ENCODE data around the gene PRKAB2. TPM values are rescaled to one million over a fixed set of nuclear protein-coding genes. Genes with fewer than 3 reads are reported as not detected.

PRKAB2 gene
- total RNA-seq, 4 donors from 2014 or later, result 21.5 to 45.4 (median 30.3) TPM

DNA sequence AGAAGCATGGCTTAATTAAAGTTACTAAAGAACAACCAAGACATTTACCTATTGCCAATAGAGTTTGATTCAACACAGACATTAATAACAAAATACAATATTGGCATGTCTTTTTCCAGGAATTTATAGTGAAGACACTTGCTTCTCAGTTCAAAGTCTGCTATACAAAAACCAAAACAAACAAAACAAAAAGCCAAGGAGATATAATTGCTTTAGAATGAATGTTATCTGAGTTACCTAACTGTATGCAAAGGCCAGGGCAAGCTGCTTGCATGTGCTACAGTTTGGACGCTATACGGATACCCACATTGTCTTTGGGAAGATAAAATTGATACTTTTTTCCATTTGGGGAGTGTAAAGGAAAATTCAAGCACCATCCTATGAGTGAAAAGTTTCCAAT is 39.3 kb upstream of the PRKAB2 start:
- intact Hi-C loops (cut with DNase I), result no loop called here
- no peak overlapping the region for H3K27ac ChIP-seq (replicated peaks in 1 of 4)
- 95% methylated on average over 2 of the region's 2 CpGs for WGBS
- no peaks in the 10 kb centered on the region for H3K27me3 ChIP-seq
- no peak overlapping the region for H3K4me3 ChIP-seq
- H3K9me3 ChIP-seq, result no peaks in the 10 kb centered on the region
- DNase-seq (ENCODE audit: extremely low spot score), result no peak
- H3K4me1 ChIP-seq, result peaks cover 0 to 8% (median 3%) of the 10 kb centered on the region in 4 donors
- TF ChIP-seq EP300 (IDR thresholded peaks at IDR 0.05), result no peak
- TF ChIP-seq POLR2AphosphoS5 (IDR thresholded peaks at IDR 0.05), result no peak
- TF ChIP-seq, protein P1, sequence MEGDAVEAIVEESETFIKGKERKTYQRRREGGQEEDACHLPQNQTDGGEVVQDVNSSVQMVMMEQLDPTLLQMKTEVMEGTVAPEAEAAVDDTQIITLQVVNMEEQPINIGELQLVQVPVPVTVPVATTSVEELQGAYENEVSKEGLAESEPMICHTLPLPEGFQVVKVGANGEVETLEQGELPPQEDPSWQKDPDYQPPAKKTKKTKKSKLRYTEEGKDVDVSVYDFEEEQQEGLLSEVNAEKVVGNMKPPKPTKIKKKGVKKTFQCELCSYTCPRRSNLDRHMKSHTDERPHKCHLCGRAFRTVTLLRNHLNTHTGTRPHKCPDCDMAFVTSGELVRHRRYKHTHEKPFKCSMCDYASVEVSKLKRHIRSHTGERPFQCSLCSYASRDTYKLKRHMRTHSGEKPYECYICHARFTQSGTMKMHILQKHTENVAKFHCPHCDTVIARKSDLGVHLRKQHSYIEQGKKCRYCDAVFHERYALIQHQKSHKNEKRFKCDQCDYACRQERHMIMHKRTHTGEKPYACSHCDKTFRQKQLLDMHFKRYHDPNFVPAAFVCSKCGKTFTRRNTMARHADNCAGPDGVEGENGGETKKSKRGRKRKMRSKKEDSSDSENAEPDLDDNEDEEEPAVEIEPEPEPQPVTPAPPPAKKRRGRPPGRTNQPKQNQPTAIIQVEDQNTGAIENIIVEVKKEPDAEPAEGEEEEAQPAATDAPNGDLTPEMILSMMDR (IDR thresholded peaks at IDR 0.05), result no peak
- no peak for TF ChIP-seq POLR2A (IDR thresholded peaks at IDR 0.05; ENCODE audit: low read depth)
- peaks cover 0 to 14% (median 3%) of the 10 kb centered on the region in 4 donors for H3K36me3 ChIP-seq

DNA sequence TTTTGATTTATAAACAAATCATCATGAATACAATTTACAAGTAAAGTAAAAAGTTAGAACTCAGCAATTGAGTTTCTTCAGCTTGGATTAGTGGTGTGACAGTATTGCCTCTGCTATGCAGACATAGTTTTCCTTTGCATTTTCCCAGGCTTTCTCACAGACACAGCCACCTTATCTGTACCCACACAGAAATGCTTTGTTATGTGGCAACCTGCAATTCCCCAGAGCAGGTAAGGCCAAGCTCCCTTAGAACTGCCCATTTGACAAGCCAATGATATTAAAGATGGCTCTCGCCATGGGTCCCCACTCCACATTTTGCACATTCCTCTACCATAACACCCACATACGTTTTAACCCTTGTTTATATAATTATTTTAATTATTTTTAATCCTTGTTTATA is 38.7 kb upstream of the PRKAB2 start:
- peaks cover 0 to 14% (median 3%) of the 10 kb centered on the region in 4 donors for H3K36me3 ChIP-seq
- peaks cover 0 to 8% (median 3%) of the 10 kb centered on the region in 4 donors for H3K4me1 ChIP-seq
- H3K9me3 ChIP-seq, result no peaks in the 10 kb centered on the region
- TF ChIP-seq POLR2A (IDR thresholded peaks at IDR 0.05; ENCODE audit: low read depth), result no peak
- TF ChIP-seq POLR2AphosphoS5 (IDR thresholded peaks at IDR 0.05), result no peak
- no peak for TF ChIP-seq EP300 (IDR thresholded peaks at IDR 0.05)
- TF ChIP-seq, protein P1 (IDR thresholded peaks at IDR 0.05), result no peak
- H3K27ac ChIP-seq (replicated peaks in 1 of 4), result no peak overlapping the region
- H3K27me3 ChIP-seq, result no peaks in the 10 kb centered on the region
- H3K4me3 ChIP-seq, result no peak overlapping the region
- 89% methylated on average over 2 of the region's 2 CpGs for WGBS
- intact Hi-C loops (cut with DNase I), result no loop called here
- no peak for DNase-seq (ENCODE audit: extremely low spot score)

DNA sequence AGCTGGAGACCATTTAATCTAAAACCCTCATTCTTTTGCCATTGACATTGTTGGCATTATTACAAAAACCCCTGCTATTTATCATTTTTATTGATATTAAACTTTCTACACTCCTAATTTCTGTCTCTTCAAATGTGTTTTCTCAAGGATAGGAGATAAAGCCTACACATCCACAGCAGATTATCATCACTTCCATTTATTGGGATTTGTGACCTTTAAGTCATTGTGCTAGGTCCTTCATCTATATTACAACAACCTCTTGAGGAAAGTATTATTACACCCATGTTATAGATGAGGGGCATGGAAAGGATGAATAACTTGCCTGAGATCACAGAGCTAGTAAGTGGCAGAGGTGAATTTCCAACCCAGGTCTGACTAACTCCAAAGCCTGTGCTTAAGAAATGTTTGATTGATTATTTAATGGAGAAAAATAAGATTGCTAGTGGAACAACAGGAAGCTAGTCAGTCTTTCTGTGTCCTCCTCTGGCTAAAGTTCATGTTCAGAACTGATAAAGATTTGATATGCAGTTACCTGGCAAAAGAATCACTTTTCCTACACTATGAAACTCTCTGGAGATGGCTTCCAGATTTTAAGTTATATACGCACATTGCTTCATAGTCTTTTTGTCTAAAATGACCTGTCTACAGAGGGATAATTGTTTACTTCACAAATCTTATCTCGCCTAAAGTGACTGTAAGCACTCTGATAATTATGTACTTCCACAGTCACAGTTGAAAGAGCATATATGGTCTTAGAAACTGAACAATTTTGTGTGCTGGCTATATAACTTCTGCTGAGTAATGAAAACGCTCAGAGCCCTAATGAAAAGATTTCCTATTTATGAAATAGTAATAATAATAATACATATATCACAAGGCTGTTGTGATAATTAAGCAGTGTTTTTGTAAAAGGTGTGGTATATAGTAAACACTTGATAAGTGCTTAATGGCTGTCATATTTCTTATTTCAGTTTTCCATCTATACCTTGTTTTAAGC is 37.9 kb upstream of the PRKAB2 start:
- H3K4me3 ChIP-seq, result no peak overlapping the region
- no peaks in the 10 kb centered on the region for H3K27me3 ChIP-seq
- peaks cover 0 to 14% (median 3%) of the 10 kb centered on the region in 4 donors for H3K36me3 ChIP-seq
- DNase-seq (ENCODE audit: extremely low spot score), result no peak
- intact Hi-C loops (cut with DNase I), result no loop called here
- TF ChIP-seq, protein P1 (IDR thresholded peaks at IDR 0.05), result no peak
- TF ChIP-seq POLR2AphosphoS5 (IDR thresholded peaks at IDR 0.05) (no peak), EP300 (IDR thresholded peaks at IDR 0.05) (no peak), POLR2A (IDR thresholded peaks at IDR 0.05; ENCODE audit: low read depth) (no peak)
- peaks cover 0 to 8% (median 3%) of the 10 kb centered on the region in 4 donors for H3K4me1 ChIP-seq
- 88% methylated on average over 3 of the region's 3 CpGs for WGBS
- H3K9me3 ChIP-seq, result no peaks in the 10 kb centered on the region
- H3K27ac ChIP-seq (replicated peaks in 1 of 4), result no peak overlapping the region

DNA sequence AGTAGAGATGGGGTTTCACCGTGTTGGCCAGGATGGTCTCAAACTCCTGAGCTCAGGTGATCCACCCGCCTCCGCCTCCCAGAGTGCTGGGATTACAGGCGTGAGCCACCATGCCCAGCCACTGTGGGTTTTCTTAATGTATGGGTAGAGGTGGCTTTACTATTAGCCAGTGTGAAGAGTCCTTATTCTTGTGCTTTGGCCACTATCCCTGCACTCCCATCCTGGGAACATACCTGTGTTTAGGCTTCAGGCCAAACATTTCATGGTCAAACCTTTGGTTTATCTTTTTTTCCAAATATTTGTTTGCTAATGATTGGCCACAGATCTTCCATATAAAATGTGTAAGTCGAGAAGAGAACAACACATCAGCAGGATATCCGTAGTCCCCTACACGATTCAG is 36.3 kb upstream of the PRKAB2 start:
- H3K36me3 ChIP-seq, result peaks cover 0 to 19% (median 6%) of the 10 kb centered on the region in 4 donors
- DNase-seq (ENCODE audit: extremely low spot score), result no peak

More for the DNA sequence above, 36.3 kb upstream of the PRKAB2 start:
- intact Hi-C loops (cut with DNase I), result no loop called here
- TF ChIP-seq, protein P1 (IDR thresholded peaks at IDR 0.05), result no peak
- TF ChIP-seq POLR2A (IDR thresholded peaks at IDR 0.05; ENCODE audit: low read depth) (no peak), POLR2AphosphoS5 (IDR thresholded peaks at IDR 0.05) (no peak), EP300 (IDR thresholded peaks at IDR 0.05) (no peak)
- H3K9me3 ChIP-seq, result no peaks in the 10 kb centered on the region
- H3K4me3 ChIP-seq, result no peak overlapping the region
- no peaks in the 10 kb centered on the region for H3K4me1 ChIP-seq
- WGBS, result 92% methylated on average over 7 of the region's 7 CpGs
- no peak overlapping the region for H3K27ac ChIP-seq (replicated peaks in 1 of 4)
- no peaks in the 10 kb centered on the region for H3K27me3 ChIP-seq
